Loucy (cell line): ENCODE measurements around the gene MPZL1.
A peak's percentile ranks its signal among the peaks of the same experiment; 100 is the strongest.

Source experiments
- H2AFZ ChIP-seq: fragments of 200-600 bp; sonication (generic); 2 replicates; pipeline ENCODE4 v1.6.0; 2016; ENCODE audit warnings: antibody characterized with exemption, mild to moderate bottlenecking, low read length, moderate library complexity
- H3F3A ChIP-seq: fragments of 200-600 bp; 2 replicates; pipeline ENCODE4 v1.6.0; 2016; ENCODE audit warnings: antibody characterized with exemption, low read depth, mild to moderate bottlenecking
- H3K27me3 ChIP-seq: fragments of 200-600 bp; sonication (generic); 2 replicates; pipeline ENCODE4 v1.6.1; 2014; ENCODE audit warnings: low read length, mild to moderate bottlenecking; ENCODE audit not compliant: insufficient read depth, poor library complexity, severe bottlenecking
- H3K36me3 ChIP-seq: fragments of 200-600 bp; sonication (generic); 2 replicates; pipeline ENCODE4 v1.6.1; 2016; ENCODE audit warnings: low read length; ENCODE audit not compliant: insufficient read depth
- H3K4me1 ChIP-seq: fragments of 200-600 bp; sonication (generic); 2 replicates; pipeline ENCODE4 v1.5.1; 2014; ENCODE audit warnings: low read length, mild to moderate bottlenecking; ENCODE audit not compliant: insufficient read depth, poor library complexity, severe bottlenecking
- H3K4me2 ChIP-seq: fragments of 200-600 bp; sonication (generic); 2 replicates; pipeline ENCODE4 v1.6.0; 2014; ENCODE audit warnings: antibody characterized with exemption, low read length, low read depth, mild to moderate bottlenecking; ENCODE audit not compliant: poor library complexity, severe bottlenecking
- H3K4me3 ChIP-seq: fragments of 200-600 bp; sonication (generic); 2 replicates; pipeline ENCODE4 v1.5.1; 2014; ENCODE audit warnings: low read length, mild to moderate bottlenecking, mixed read lengths; ENCODE audit not compliant: poor library complexity, severe bottlenecking
- H3K79me2 ChIP-seq: fragments of 200-600 bp; sonication (generic); 2 replicates; pipeline ENCODE4 v1.6.1; 2014; ENCODE audit warnings: low read length; ENCODE audit not compliant: insufficient read depth
- H3K9ac ChIP-seq: fragments of 200-600 bp; sonication (generic); 2 replicates; pipeline ENCODE4 v1.6.0; 2014; ENCODE audit warnings: mild to moderate bottlenecking, low read depth, low read length, moderate library complexity; ENCODE audit not compliant: poor library complexity, severe bottlenecking
- H3K9me2 ChIP-seq: fragments of 200-600 bp; sonication (generic); replicated peaks from 2 replicates; pipeline ENCODE4 v1.6.1; 2016; ENCODE audit warnings: low read depth, low read length, mixed read lengths
- H3K9me3 ChIP-seq: fragments of 200-600 bp; sonication (generic); 2 replicates; pipeline ENCODE4 v1.6.1; 2014; ENCODE audit warnings: mild to moderate bottlenecking, antibody characterized with exemption, low read length, low read depth; ENCODE audit not compliant: insufficient read depth
- H4K20me1 ChIP-seq: fragments of 200-600 bp; sonication (generic); 2 replicates; pipeline ENCODE4 v1.6.0; 2014; ENCODE audit warnings: antibody characterized with exemption, low read length, mild to moderate bottlenecking; ENCODE audit not compliant: insufficient read depth, poor library complexity, severe bottlenecking
- EZH2phosphoT487 ChIP-seq: fragments of 200-600 bp; IDR thresholded peaks from 2 replicates; pipeline ENCODE4 v1.6.1; 2018; ENCODE audit warnings: antibody characterized with exemption, mild to moderate bottlenecking, moderate library complexity, borderline replicate concordance
- TF ChIP-seq, protein P1 (sequence below): fragments of 200-600 bp; sonication (generic); conservative IDR thresholded peaks from 2 replicates; pipeline ENCODE4 v1.5.1; 2014; ENCODE audit warnings: mild to moderate bottlenecking, antibody characterized with exemption, low read length

MPZL1 gene

DNA sequence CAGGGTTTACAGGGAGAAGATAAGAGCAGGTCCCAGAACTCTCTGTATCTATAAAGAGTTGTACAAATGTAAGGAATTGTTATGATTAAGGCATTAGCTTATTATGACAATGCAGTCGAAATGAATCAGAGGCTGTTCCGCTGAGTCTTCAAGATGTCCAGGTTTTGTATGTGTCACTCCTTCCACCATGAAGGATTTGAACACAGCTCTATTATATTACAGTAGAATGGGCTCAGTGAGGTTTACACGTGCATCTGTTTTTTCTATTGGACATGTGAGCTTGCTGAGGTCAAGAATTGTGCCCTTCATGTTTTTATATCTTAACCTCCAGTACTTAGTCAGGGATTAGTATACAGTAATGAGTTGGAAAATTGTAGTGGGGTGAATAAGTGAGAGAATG, 86.3 kb downstream of the MPZL1 start:
- Histone ChIP-seq H2AFZ (peak overlapping the region; percentile 1; the same call in 1 of the 2 replicates), H3K4me3 (no peak overlapping the region), H3K79me2 (no peaks in the 10 kb centered on the region), H3K4me1 (peaks cover 37% of the 10 kb centered on the region), H4K20me1 (no peaks in the 10 kb centered on the region), H3F3A (peaks cover 12% of the 10 kb centered on the region), H3K36me3 (no peaks in the 10 kb centered on the region), H3K4me2 (no peak overlapping the region), H3K9ac (no peak overlapping the region), H3K27me3 (no peaks in the 10 kb centered on the region), H3K9me2 (no peaks in the 10 kb centered on the region), H3K9me3 (peaks cover 8% of the 10 kb centered on the region; the same call in 1 of the 2 replicates)
- TF ChIP-seq EZH2phosphoT487, result no peak
- TF ChIP-seq, protein P1, sequence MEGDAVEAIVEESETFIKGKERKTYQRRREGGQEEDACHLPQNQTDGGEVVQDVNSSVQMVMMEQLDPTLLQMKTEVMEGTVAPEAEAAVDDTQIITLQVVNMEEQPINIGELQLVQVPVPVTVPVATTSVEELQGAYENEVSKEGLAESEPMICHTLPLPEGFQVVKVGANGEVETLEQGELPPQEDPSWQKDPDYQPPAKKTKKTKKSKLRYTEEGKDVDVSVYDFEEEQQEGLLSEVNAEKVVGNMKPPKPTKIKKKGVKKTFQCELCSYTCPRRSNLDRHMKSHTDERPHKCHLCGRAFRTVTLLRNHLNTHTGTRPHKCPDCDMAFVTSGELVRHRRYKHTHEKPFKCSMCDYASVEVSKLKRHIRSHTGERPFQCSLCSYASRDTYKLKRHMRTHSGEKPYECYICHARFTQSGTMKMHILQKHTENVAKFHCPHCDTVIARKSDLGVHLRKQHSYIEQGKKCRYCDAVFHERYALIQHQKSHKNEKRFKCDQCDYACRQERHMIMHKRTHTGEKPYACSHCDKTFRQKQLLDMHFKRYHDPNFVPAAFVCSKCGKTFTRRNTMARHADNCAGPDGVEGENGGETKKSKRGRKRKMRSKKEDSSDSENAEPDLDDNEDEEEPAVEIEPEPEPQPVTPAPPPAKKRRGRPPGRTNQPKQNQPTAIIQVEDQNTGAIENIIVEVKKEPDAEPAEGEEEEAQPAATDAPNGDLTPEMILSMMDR, result no peak

DNA sequence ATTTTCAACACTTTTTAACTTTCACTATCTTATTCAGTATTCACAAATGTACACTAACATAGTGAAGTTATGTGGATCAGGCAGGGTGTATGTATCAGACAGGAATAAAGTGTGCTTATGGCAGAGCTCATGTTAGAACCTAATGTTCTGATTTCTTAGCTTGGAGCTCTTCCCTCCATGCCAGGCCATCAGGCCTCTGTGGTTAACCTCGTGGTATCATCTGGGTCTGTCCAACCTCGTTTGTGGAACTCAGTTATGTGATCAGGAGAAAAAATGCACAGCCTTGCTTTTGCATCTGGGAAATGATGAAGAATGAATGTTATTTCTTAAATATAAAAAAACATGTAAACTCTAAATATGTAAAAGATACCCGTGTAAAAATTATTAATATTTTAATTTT, 86.9 kb downstream of the MPZL1 start:
- Histone ChIP-seq H3K27me3 (no peaks in the 10 kb centered on the region), H3K9ac (no peak overlapping the region), H3K4me2 (no peak overlapping the region), H3F3A (peaks cover 12% of the 10 kb centered on the region), H3K4me1 (peaks cover 34% of the 10 kb centered on the region), H3K9me3 (peaks cover 8% of the 10 kb centered on the region; the same call in 1 of the 2 replicates), H3K36me3 (no peaks in the 10 kb centered on the region), H3K4me3 (no peak overlapping the region), H3K79me2 (no peaks in the 10 kb centered on the region), H2AFZ (peak overlapping the region; percentile 1; the same call in 1 of the 2 replicates), H4K20me1 (no peaks in the 10 kb centered on the region), H3K9me2 (no peaks in the 10 kb centered on the region)
- TF ChIP-seq, protein P1, result no peak
- TF ChIP-seq EZH2phosphoT487, result no peak

DNA sequence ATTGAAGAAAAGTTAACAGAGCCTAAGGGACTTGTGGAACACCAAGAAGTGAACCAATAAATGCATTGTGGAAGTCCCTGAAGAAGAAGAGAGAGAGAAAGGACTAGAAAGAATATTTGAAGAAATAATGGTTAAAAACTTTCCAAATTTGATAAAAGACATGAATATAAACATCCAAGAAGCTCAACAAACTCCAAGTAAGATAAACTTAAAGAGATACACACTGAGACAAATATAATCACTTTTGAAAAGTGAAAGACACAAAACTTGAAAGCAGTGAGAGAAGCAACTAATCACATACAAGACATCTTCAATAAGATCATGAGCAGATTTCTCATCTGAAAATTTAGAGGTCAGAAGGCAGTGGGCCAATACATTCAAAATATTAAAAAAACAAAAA, 91.2 kb downstream of the MPZL1 start:
- H3K4me1 ChIP-seq, result peaks cover 8% of the 10 kb centered on the region
- TF ChIP-seq, protein P1, result no peak
- TF ChIP-seq EZH2phosphoT487, result no peak
- no peaks in the 10 kb centered on the region for H3K36me3 ChIP-seq

More for the DNA sequence above, 91.2 kb downstream of the MPZL1 start:
- Histone ChIP-seq H4K20me1 (no peaks in the 10 kb centered on the region), H3K9me3 (peaks cover 16% of the 10 kb centered on the region; the same call in 1 of the 2 replicates), H3K9ac (no peak overlapping the region), H3K4me2 (no peak overlapping the region), H3K79me2 (no peaks in the 10 kb centered on the region), H3K27me3 (no peaks in the 10 kb centered on the region), H3K4me3 (no peak overlapping the region), H3K9me2 (no peaks in the 10 kb centered on the region), H2AFZ (no peak overlapping the region), H3F3A (no peaks in the 10 kb centered on the region)
